K562 (cell line): ENCODE data around the gene B4GALNT2. TPM values are rescaled to one million over a fixed set of nuclear protein-coding genes. Genes with fewer than 3 reads are reported as not detected.
A peak's percentile ranks its signal among the peaks of the same experiment; 100 is the strongest.

Experiments
- ARID2 ChIP-seq: fragments of 450-650 bp; IDR thresholded peaks from 2 replicates; pipeline ENCODE4 v1.6.1; 2017; ENCODE audit warnings: antibody characterized with exemption, mild to moderate bottlenecking
- CBFA2T3 ChIP-seq: fragments of 450-650 bp; IDR thresholded peaks from 2 replicates; pipeline ENCODE4 v1.6.1; 2017
- CHD7 ChIP-seq: fragments of 200-600 bp; sonication (generic); IDR thresholded peaks from one replicate; pipeline ENCODE4 v1.6.1; 2012; ENCODE audit warnings: mild to moderate bottlenecking, low read depth, low read length, inconsistent platforms
- DACH1 ChIP-seq: fragments of 450-650 bp; IDR thresholded peaks from 2 replicates; pipeline ENCODE4 v1.6.1; 2018; ENCODE audit not compliant: partially characterized antibody
- MBD2 ChIP-seq: sonication (generic); IDR thresholded peaks from 2 replicates; pipeline ENCODE4 v1.6.1; 2016; ENCODE audit warnings: low read depth, borderline replicate concordance
- MTA2 ChIP-seq: fragments of 450-650 bp; IDR thresholded peaks from 2 replicates; pipeline ENCODE4 v1.6.1; 2016; ENCODE audit warnings: low read depth
- PCBP1 ChIP-seq: fragments of 200-400 bp; formaldehyde crosslinking; IDR thresholded peaks from 2 replicates; pipeline ENCODE4 v1.6.1; 2018; ENCODE audit warnings: mild to moderate bottlenecking, low read depth, low read length; ENCODE audit not compliant: poor library complexity, severe bottlenecking
- PREB ChIP-seq: sonication (generic); formaldehyde crosslinking; IDR thresholded peaks from 2 replicates; pipeline ENCODE4 v1.8.1; 2023; ENCODE audit warnings: mild to moderate bottlenecking, missing genetic modification reagents
- RBM34 ChIP-seq: fragments of 200-400 bp; formaldehyde crosslinking; IDR thresholded peaks from 2 replicates; pipeline ENCODE4 v1.6.1; 2018; ENCODE audit warnings: low read length, borderline replicate concordance; ENCODE audit not compliant: insufficient read depth
- SIN3A ChIP-seq, 2 experiments: fragments of 150-350 bp in 1 of 2; IDR thresholded peaks; 2 replicates each; pipeline ENCODE4 v1.6.1; 2011 to 2016; ENCODE audit warnings: borderline replicate concordance in 2 of 2, low read depth in 2 of 2, low read length in 2 of 2, mild to moderate bottlenecking in 2 of 2, moderate library complexity in 2 of 2; ENCODE audit not compliant: control insufficient read depth in 1 of 2
- SREBF1 ChIP-seq: fragments of 150-350 bp; IDR thresholded peaks from 2 replicates; pipeline ENCODE4 v1.6.1; 2014; ENCODE audit warnings: antibody characterized with exemption, low read depth, low read length, borderline replicate concordance
- TCF3 ChIP-seq: sonication (generic); formaldehyde crosslinking; IDR thresholded peaks from 2 replicates; pipeline ENCODE4 v1.4.0; 2020; ENCODE audit warnings: mild to moderate bottlenecking, missing genetic modification reagents
- ZBTB17 ChIP-seq: fragments of 450-650 bp; formaldehyde crosslinking; IDR thresholded peaks from 2 replicates; pipeline ENCODE4 v1.4.0; 2020; ENCODE audit warnings: mild to moderate bottlenecking
- polyA plus RNA-seq, 8 experiments: library from polyadenylated mRNA; depleted of rRNA in 4 of 8; stranded (reverse) in 5 of 8; unstranded in 3 of 8; fragments of >200 nt; fragmentation: Nextera tagmentation in 2 of 8; fragmentation: Illumina TruSeq in 1 of 8; extraction: Ambion mirVana in 2 of 8; extraction: Trizol in 1 of 8; gene quantifications; 2 replicates each; pipeline versions ENCODE4 v1.2.1 to v1.2.3, GENCODE V29; 2011 to 2014; ENCODE audit warnings: inconsistent platforms in 1 of 8, missing spikeins in 1 of 8
- total RNA-seq, 7 experiments: library from RNA; depleted of rRNA in 6 of 7; stranded (reverse); fragments of >200 nt in 6 of 7; fragmentation: Illumina TruSeq in 2 of 7; extraction: Trizol in 2 of 7; gene quantifications; 2 replicates each; pipeline versions ENCODE4 v1.2.1 to v1.2.3, GENCODE V29; 2011 to 2021; ENCODE audit warnings: low replicate concordance in 1 of 7

The B4GALNT2 gene
- total and polyA plus RNA-seq, 9 of the 15 experiments (the other 6 are each of a cell fraction or from before 2014, with no cell fraction given), result not detected

GRCh38 chr17:49191917-49192741, 59.6 kb downstream of the B4GALNT2 start (continued):
- TF ChIP-seq SREBF1, result peak; percentile 74; the same call in 1 of the 2 replicates
- 0 out of 2 replicates have a peak, but pooled peaks have one; percentile 20 for TF ChIP-seq PREB (CRISPR knock-in tag)
- TF ChIP-seq MTA2, result peak; percentile 35; the same call in 1 of the 2 replicates
- TF ChIP-seq SIN3A (IDR thresholded peaks at IDR 0.05; ENCODE audit: borderline replicate concordance in 2 of 2, control insufficient read depth in 1 of 2, low read depth in 2 of 2, low read length in 2 of 2), result peak; percentile 36 to 60; a peak in 2 of 4 replicates
- peak; percentile 78 for TF ChIP-seq TCF3
- peak; percentile 83 for TF ChIP-seq CBFA2T3
- no peak for TF ChIP-seq ZBTB17 (CRISPR knock-in tag)
- no peak for TF ChIP-seq CHD7
- no peak for TF ChIP-seq PCBP1
- no peak for TF ChIP-seq MBD2
- peak; percentile 70; the same call in 1 of the 2 replicates for TF ChIP-seq ARID2
- TF ChIP-seq RBM34, result no peak
- TF ChIP-seq DACH1, result peak; percentile 40
